A549 (cell line): ENCODE data around the gene ATP13A4. TPM values are rescaled to one million over a fixed set of nuclear protein-coding genes. Genes with fewer than 3 reads are reported as not detected.

Experiments
- ATAC-seq, 2 experiments: fragments of 200-7000 bp in 1 of 2; fragments of >200 bp in 1 of 2; cut with Nextera tagmentation in 1 of 2; cut with Tn5 transposase in 1 of 2; 3 replicates each; pipeline versions ENCODE4 v1.8.0 to v1.9.1; 2018 to 2020; ENCODE audit warnings: mild to moderate bottlenecking in 1 of 2, moderate library complexity in 1 of 2
- CTCF ChIA-PET: fragments of 300-600 bp; sonication (Branson Sonifier 250); formaldehyde crosslinking; extraction: SDS; loops from one replicate; lab custom pipeline; 2021; ENCODE audit warnings: antibody characterized with exemption, inconsistent platforms; lab: Yijun Ruan, JAX
- POLR2A ChIA-PET: fragments of 350-600 bp; formaldehyde crosslinking; extraction: SDS; loops from one replicate; lab custom pipeline; 2021; ENCODE audit warnings: antibody characterized with exemption, inconsistent platforms; lab: Yijun Ruan, JAX
- DNase-seq, 2 experiments: peaks; one replicate each; pipeline versions ENCODE4 v3.0.0 to v3.0.0-alpha.2; 2011 to 2016; ENCODE audit warnings: low read depth in 1 of 2, low spot score in 1 of 2
- FAIRE-seq: peaks from 2 replicates; lab custom pipeline; 2011; peaks lifted over from hg19 to GRCh38; lab: Jason Lieb, UNC
- H3K27ac ChIP-seq, 2 experiments: fragments of >200 bp; sonication (Bioruptor Twin); formaldehyde crosslinking; 3 replicates each; pipeline ENCODE4 v1.5.1; 2016 to 2017
- H3K4me1 ChIP-seq: fragments of >200 bp; sonication (Bioruptor Twin); formaldehyde crosslinking; 3 replicates; pipeline ENCODE4 v1.6.1; 2016
- H3K4me2 ChIP-seq: fragments of >200 bp; sonication (Bioruptor Twin); formaldehyde crosslinking; 3 replicates; pipeline ENCODE4 v1.6.1; 2016
- H3K4me3 ChIP-seq: fragments of >200 bp; sonication (Bioruptor Twin); formaldehyde crosslinking; 3 replicates; pipeline ENCODE4 v1.5.1; 2016
- H3K9me3 ChIP-seq: fragments of >200 bp; sonication (Bioruptor Twin); formaldehyde crosslinking; 3 replicates; pipeline ENCODE4 v1.6.1; 2016
- CEBPB ChIP-seq, 2 experiments: fragments of >200 bp in 1 of 2; sonication (Bioruptor Twin) in 1 of 2; formaldehyde crosslinking in 1 of 2; IDR thresholded peaks; 2 replicates each; pipeline ENCODE4 v1.6.1; 2012 to 2016
- CHD2 ChIP-seq: fragments of 150-350 bp; IDR thresholded peaks from 2 replicates; pipeline ENCODE4 v1.6.1; 2014; ENCODE audit warnings: low read length; ENCODE audit not compliant: partially characterized antibody
- CTCF ChIP-seq: fragments of >200 bp; sonication (Bioruptor Twin); formaldehyde crosslinking; IDR thresholded peaks from 3 replicates; pipeline ENCODE4 v1.5.1; 2016
- EHF ChIP-seq: fragments of 250-450 bp; sonication (Bioruptor Pico); IDR thresholded peaks from 2 replicates; pipeline ENCODE4 v1.5.0; 2020; ENCODE audit warnings: mild to moderate bottlenecking
- FOSL2 ChIP-seq, 2 experiments: fragments of 450-650 bp in 1 of 2; fragments of >200 bp in 1 of 2; sonication (Bioruptor Twin) in 1 of 2; formaldehyde crosslinking; IDR thresholded peaks; 2 replicates each; pipeline versions ENCODE4 v1.5.0 to v1.6.1; 2016 to 2020; ENCODE audit warnings: mild to moderate bottlenecking in 1 of 2, moderate library complexity in 1 of 2
- HES2 ChIP-seq: fragments of >200 bp; sonication (Bioruptor Twin); formaldehyde crosslinking; IDR thresholded peaks from 2 replicates; pipeline ENCODE4 v1.6.1; 2016
- HEYL ChIP-seq: fragments of 250-450 bp; sonication (Bioruptor Pico); IDR thresholded peaks from 2 replicates; pipeline ENCODE4 v1.8.0; 2021; ENCODE audit warnings: mild to moderate bottlenecking, moderate library complexity
- HOXA7 ChIP-seq: fragments of 250-450 bp; sonication (Bioruptor Pico); IDR thresholded peaks from 2 replicates; pipeline ENCODE4 v1.5.0; 2020; ENCODE audit warnings: mild to moderate bottlenecking, moderate library complexity
- KDM5A ChIP-seq: fragments of 200-600 bp; sonication (generic); IDR thresholded peaks from 2 replicates; pipeline ENCODE4 v1.6.1; 2016; ENCODE audit warnings: antibody characterized with exemption, mild to moderate bottlenecking
- MYC ChIP-seq: IDR thresholded peaks from 2 replicates; pipeline ENCODE4 v1.6.1; 2012; ENCODE audit warnings: mild to moderate bottlenecking, inconsistent platforms, low read length, improper control_type of control experiment, borderline replicate concordance
- PBX3 ChIP-seq: IDR thresholded peaks from 2 replicates; pipeline ENCODE4 v1.6.1; 2012
- REST ChIP-seq: fragments of 200-600 bp; sonication (generic); IDR thresholded peaks from 2 replicates; pipeline ENCODE4 v1.6.1; 2016; ENCODE audit warnings: antibody characterized with exemption, mild to moderate bottlenecking, moderate library complexity
- TP53 ChIP-seq: fragments of 250-450 bp; sonication (Bioruptor Pico); IDR thresholded peaks from 2 replicates; pipeline ENCODE4 v1.5.0; 2021; ENCODE audit warnings: mild to moderate bottlenecking, moderate library complexity
- ZC3H11A ChIP-seq: fragments of 450-650 bp; IDR thresholded peaks from 2 replicates; pipeline ENCODE4 v1.6.1; 2014; ENCODE audit warnings: antibody characterized with exemption, mild to moderate bottlenecking
- ZNF302 ChIP-seq: fragments of 250-450 bp; sonication (Bioruptor Pico); IDR thresholded peaks from 2 replicates; pipeline ENCODE4 v1.9.0; 2021; ENCODE audit warnings: inconsistent platforms, mild to moderate bottlenecking, moderate library complexity
- WGBS: methylation state at CpG from one replicate; pipeline ENCODE4 v1.1.6; 2017; ENCODE audit errors: missing lambda C conversion rate; 5-methylcytosine and 5-hydroxymethylcytosine counted together
- polyA plus RNA-seq, 4 experiments: library from polyadenylated mRNA; depleted of rRNA in 3 of 4; stranded (reverse); fragments of >200 nt; fragmentation: RNase III in 1 of 4; extraction: RNeasy Plus Mini Kit Qiagen cat#74134 plus additional on column Dnase treatment in 1 of 4; gene quantifications; 2 replicates in 3 of 4; 3 replicates in 1 of 4; pipeline ENCODE4 v1.2.3, GENCODE V29; 2011 to 2017
- TF ChIP-seq, protein P1 (sequence below): fragments of >200 bp; sonication (Bioruptor Twin); formaldehyde crosslinking; IDR thresholded peaks from 3 replicates; pipeline ENCODE4 v1.6.1; 2016
- TF ChIP-seq, protein P2 (sequence below): fragments of 250-450 bp; sonication (Bioruptor Pico); IDR thresholded peaks from 2 replicates; pipeline ENCODE4 v1.5.0; 2021; ENCODE audit warnings: mild to moderate bottlenecking, moderate library complexity, borderline replicate concordance

Gene ATP13A4
- polyA plus RNA-seq, 2 of the 4 experiments (the other 2 are of a cell fraction): 0.09 to 0.10 TPM

DNA sequence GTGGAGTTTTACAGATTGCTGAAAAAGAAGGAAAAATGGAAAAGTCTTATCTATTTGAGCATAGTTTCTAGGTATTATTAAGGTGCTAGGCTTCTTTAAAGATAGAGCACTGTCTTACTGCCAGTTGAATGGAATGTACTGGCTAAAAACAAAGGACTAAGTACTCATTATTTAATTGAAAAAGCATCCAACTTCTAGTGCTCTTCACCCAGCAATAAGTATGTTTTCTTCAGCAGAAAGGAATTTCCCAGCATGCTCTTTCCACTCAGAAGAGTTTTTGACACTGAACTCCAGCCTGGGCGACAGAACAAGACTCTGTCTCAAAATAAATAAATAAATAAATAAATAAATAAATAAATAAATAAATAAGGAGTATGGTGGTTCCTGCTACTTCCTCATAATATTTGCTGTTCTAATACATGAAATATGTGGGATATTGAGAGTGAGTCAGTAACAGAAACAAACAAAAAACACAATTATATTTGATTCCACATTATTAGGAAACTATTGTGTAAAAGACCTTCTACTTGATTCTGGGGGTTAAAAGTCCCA, 70.6 kb downstream of the ATP13A4 start:
- no peak for ATAC-seq
- no peak overlapping the region for H3K27ac ChIP-seq
- WGBS: 0% methylated on average over 1 of the region's 1 CpG
- no peak for DNase-seq
- H3K9me3 ChIP-seq: no peaks in the 10 kb centered on the region
- H3K4me2 ChIP-seq: no peak overlapping the region
- CTCF ChIA-PET: no interaction called here
- H3K4me3 ChIP-seq: no peak overlapping the region
- H3K4me1 ChIP-seq: no peaks in the 10 kb centered on the region
- POLR2A ChIA-PET: no interaction called here
- FAIRE-seq: no peak
- TF ChIP-seq ZC3H11A (peak; percentile 72), CTCF (no peak)

DNA sequence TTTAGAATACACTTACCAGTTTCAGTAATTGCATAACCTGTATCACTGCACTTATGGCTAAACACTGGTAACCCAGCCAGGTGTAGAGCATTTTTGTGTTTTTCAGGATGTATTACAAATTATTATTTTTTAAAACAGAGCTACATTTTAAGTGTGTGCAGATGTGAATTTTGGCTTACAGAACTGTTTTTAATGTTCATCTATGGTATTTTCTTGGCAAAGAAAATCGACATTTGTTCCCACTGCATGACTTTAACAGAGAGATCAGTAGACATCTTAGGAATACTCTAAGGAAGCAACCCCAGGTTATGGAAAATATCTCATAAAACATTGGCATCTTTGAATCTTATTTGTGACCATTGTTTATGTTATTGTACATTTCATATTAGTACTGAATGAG, 73.3 kb downstream of the ATP13A4 start:
- no peaks in the 10 kb centered on the region for H3K4me1 ChIP-seq
- no peak for DNase-seq
- no peak for FAIRE-seq
- POLR2A ChIA-PET: no interaction called here
- TF ChIP-seq ZNF302 (CRISPR knock-in tag) (no peak), EHF (CRISPR knock-in tag) (no peak), REST (no peak), HES2 (no peak), PBX3 (no peak), KDM5A (no peak), CTCF (no peak)
- TF ChIP-seq, protein P1, sequence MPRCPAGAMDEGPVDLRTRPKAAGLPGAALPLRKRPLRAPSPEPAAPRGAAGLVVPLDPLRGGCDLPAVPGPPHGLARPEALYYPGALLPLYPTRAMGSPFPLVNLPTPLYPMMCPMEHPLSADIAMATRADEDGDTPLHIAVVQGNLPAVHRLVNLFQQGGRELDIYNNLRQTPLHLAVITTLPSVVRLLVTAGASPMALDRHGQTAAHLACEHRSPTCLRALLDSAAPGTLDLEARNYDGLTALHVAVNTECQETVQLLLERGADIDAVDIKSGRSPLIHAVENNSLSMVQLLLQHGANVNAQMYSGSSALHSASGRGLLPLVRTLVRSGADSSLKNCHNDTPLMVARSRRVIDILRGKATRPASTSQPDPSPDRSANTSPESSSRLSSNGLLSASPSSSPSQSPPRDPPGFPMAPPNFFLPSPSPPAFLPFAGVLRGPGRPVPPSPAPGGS: no peak
- TF ChIP-seq, all 56 proteins: peak for 0
- WGBS: 0% methylated on average over 1 of the region's 1 CpG
- no peak for ATAC-seq
- H3K4me2 ChIP-seq: no peak overlapping the region
- no peaks in the 10 kb centered on the region for H3K9me3 ChIP-seq
- H3K27ac ChIP-seq: no peak overlapping the region
- no peak overlapping the region for H3K4me3 ChIP-seq
- CTCF ChIA-PET: no interaction called here

- ChIA-PET POLR2A (no interaction called here), CTCF (no interaction called here)
- Histone ChIP-seq H3K4me3 (no peak overlapping the region), H3K4me1 (no peaks in the 10 kb centered on the region), H3K27ac (no peak overlapping the region), H3K4me2 (no peak overlapping the region), H3K9me3 (no peaks in the 10 kb centered on the region)
- 23% methylated on average over 4 of the region's 4 CpGs for WGBS
- ATAC-seq (no peak), DNase-seq (no peak), FAIRE-seq (no peak)
- TF ChIP-seq FOSL2 (IDR thresholded peaks at IDR 0.05) (no peak), FOSL2 (CRISPR knock-in tag; IDR thresholded peaks at IDR 0.05) (no peak), CHD2 (no peak), PBX3 (no peak), KDM5A (no peak), TP53 (CRISPR knock-in tag) (no peak), MYC (no peak), HEYL (CRISPR knock-in tag) (no peak), ZC3H11A (no peak), HOXA7 (CRISPR knock-in tag) (no peak), CEBPB (IDR thresholded peaks at IDR 0.05) (no peak)
- TF ChIP-seq, protein P2, sequence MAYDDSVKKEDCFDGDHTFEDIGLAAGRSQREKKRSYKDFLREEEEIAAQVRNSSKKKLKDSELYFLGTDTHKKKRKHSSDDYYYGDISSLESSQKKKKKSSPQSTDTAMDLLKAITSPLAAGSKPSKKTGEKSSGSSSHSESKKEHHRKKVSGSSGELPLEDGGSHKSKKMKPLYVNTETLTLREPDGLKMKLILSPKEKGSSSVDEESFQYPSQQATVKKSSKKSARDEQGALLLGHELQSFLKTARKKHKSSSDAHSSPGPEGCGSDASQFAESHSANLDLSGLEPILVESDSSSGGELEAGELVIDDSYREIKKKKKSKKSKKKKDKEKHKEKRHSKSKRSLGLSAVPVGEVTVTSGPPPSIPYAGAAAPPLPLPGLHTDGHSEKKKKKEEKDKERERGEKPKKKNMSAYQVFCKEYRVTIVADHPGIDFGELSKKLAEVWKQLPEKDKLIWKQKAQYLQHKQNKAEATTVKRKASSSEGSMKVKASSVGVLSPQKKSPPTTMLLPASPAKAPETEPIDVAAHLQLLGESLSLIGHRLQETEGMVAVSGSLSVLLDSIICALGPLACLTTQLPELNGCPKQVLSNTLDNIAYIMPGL: no peak
These were observed 80.2 kb downstream of the ATP13A4 start for GRCh38 chr3:193474446-193474845.
